Kidney (tissue), 14 donors: Measurements from ENCODE around the gene RIPK1. TPM values are rescaled to one million over a fixed set of nuclear protein-coding genes. Genes with fewer than 3 reads are reported as not detected.

Source experiments
- DNase-seq, 5 donors: peaks; one replicate each; pipeline ENCODE4 v3.0.0-alpha.2; 2013 to 2020
- FAIRE-seq: peaks from 2 replicates; lab custom pipeline; 2012; peaks lifted over from hg19 to GRCh38; lab: Jason Lieb, UNC
- H3K27ac ChIP-seq, 2 donors: one replicate each; pipeline ENCODE4 v1.7.0; 2013; ENCODE audit warnings: low read depth in 2 of 2, low read length in 2 of 2, inconsistent platforms in 1 of 2
- H3K27me3 ChIP-seq: one replicate; pipeline ENCODE4 v1.7.1; 2013; ENCODE audit warnings: low read length, inconsistent platforms; ENCODE audit not compliant: control insufficient read depth, insufficient read depth
- H3K36me3 ChIP-seq, 3 donors: one replicate each; pipeline versions ENCODE4 v1.7.0 to v1.7.1; 2013; ENCODE audit warnings: low read length in 3 of 3, control low read depth in 1 of 3, inconsistent platforms in 1 of 3; ENCODE audit not compliant: insufficient read depth in 3 of 3, control insufficient read depth in 2 of 3
- H3K4me1 ChIP-seq, 3 donors: one replicate each; pipeline versions ENCODE4 v1.7.0 to v1.7.1; 2013; ENCODE audit warnings: low read length in 3 of 3, inconsistent platforms in 1 of 3, low read depth in 1 of 3; ENCODE audit not compliant: control insufficient read depth in 2 of 3, insufficient read depth in 2 of 3
- H3K4me3 ChIP-seq, 3 donors: one replicate each; pipeline versions ENCODE4 v1.7.0 to v1.8.1; 2013; ENCODE audit warnings: low read length in 3 of 3, control low read depth in 1 of 3, inconsistent platforms in 1 of 3
- H3K9ac ChIP-seq, 3 donors: one replicate each; pipeline versions ENCODE4 v1.7.0 to v1.7.1; 2013; ENCODE audit warnings: low read length in 3 of 3, control low read depth in 1 of 3, inconsistent platforms in 1 of 3
- H3K9me3 ChIP-seq, 3 donors: one replicate each; pipeline versions ENCODE4 v1.7.0 to v1.7.1; 2013; ENCODE audit warnings: low read length in 3 of 3, control low read depth in 1 of 3, inconsistent platforms in 1 of 3; ENCODE audit not compliant: control insufficient read depth in 2 of 3, insufficient read depth in 1 of 3
- CTCF ChIP-seq: IDR thresholded peaks from 3 replicates; pipeline ENCODE4 v1.5.1; 2012; ENCODE audit warnings: mild to moderate bottlenecking, moderate library complexity, borderline replicate concordance; ENCODE audit not compliant: insufficient read depth; ENCODE audit errors: extremely low read depth
- intact Hi-C: fragments of 100-400 bp; cut with DNase I; formaldehyde crosslinking; loops from one replicate; pipeline ENCODE4 v1.11.1; 2022
- polyA plus RNA-seq: library from polyadenylated mRNA; stranded (reverse); fragments of 350-450 nt; fragmentation: Illumina TruSeq; extraction: RNeasy Lipid Tissue Mini Kit (QIAGEN cat#74804); gene quantifications from one replicate; pipeline ENCODE4 v1.2.3, GENCODE V29; 2014; ENCODE audit warnings: low read depth, low replicate concordance; ENCODE audit not compliant: insufficient read depth
- total RNA-seq: library from RNA; stranded (reverse); fragmentation: NEBNext Ultra II Directional; extraction: Animal tissue kit (Norgen Biotek cat#: 25700); gene quantifications from one replicate; pipeline ENCODE4 v1.2.1, GENCODE V29; 2021
- donor health status: control.
- donor health status: control.
- donor health status: control.
- donor health status: control.
- donor health status: control.
- donor health status: DM: yes; HTN: yes; CAD: no.
- donor health status: Normal renal cell carcinoma (clear cell type).

Gene RIPK1
- total and polyA plus RNA-seq, 2 donors from 2014 or later = 14.7 to 30.4 TPM

GRCh38 chr6:3039384-3039783 is 28.9 kb upstream of the RIPK1 start:
- no peaks in the 10 kb centered on the region for H3K4me1 ChIP-seq
- no peaks in the 10 kb centered on the region for H3K36me3 ChIP-seq
- H3K27me3 ChIP-seq = no peaks in the 10 kb centered on the region
- H3K4me3 ChIP-seq = no peak overlapping the region
- peak in 1 of 5 donors; percentile 15 for DNase-seq
- TF ChIP-seq CTCF = no peak
- no peaks in the 10 kb centered on the region for H3K9me3 ChIP-seq
- no peak overlapping the region for H3K27ac ChIP-seq
- no peak overlapping the region for H3K9ac ChIP-seq
- no peak for FAIRE-seq
- intact Hi-C loops = no loop called here

- H3K27me3 ChIP-seq = no peaks in the 10 kb centered on the region
- no peak overlapping the region for H3K9ac ChIP-seq
- TF ChIP-seq CTCF = no peak
- no peak overlapping the region for H3K4me3 ChIP-seq
- DNase-seq = no peak
- no peaks in the 10 kb centered on the region for H3K36me3 ChIP-seq
- H3K9me3 ChIP-seq = no peaks in the 10 kb centered on the region
- H3K4me1 ChIP-seq = no peaks in the 10 kb centered on the region
- no peak overlapping the region for H3K27ac ChIP-seq
- intact Hi-C loops = no loop called here
- FAIRE-seq = no peak
These were observed 27.1 kb upstream of the RIPK1 start for GRCh38 chr6:3041147-3041546.

GRCh38 chr6:3041606-3042005 is 26.7 kb upstream of the RIPK1 start:
- H3K9me3 ChIP-seq = no peaks in the 10 kb centered on the region
- H3K4me1 ChIP-seq = no peaks in the 10 kb centered on the region
- TF ChIP-seq CTCF = no peak
- no peaks in the 10 kb centered on the region for H3K36me3 ChIP-seq
- DNase-seq (peak in 2 of 5 donors; percentile 30 to 39), FAIRE-seq (no peak)
- intact Hi-C loops = no loop called here
- no peak overlapping the region for H3K4me3 ChIP-seq
- H3K27ac ChIP-seq = no peak overlapping the region
- H3K27me3 ChIP-seq = no peaks in the 10 kb centered on the region
- no peak overlapping the region for H3K9ac ChIP-seq

- Histone ChIP-seq H3K4me1 (no peaks in the 10 kb centered on the region), H3K27ac (no peak overlapping the region), H3K36me3 (no peaks in the 10 kb centered on the region), H3K9me3 (no peaks in the 10 kb centered on the region), H3K9ac (no peak overlapping the region), H3K27me3 (no peaks in the 10 kb centered on the region), H3K4me3 (no peak overlapping the region)
- TF ChIP-seq CTCF = no peak
- FAIRE-seq = no peak
- intact Hi-C loops = no loop called here
- no peak for DNase-seq
These were observed 22.9 kb upstream of the RIPK1 start for GRCh38 chr6:3045369-3045768.
